Spinal cord (tissue), 10 donors: ENCODE measurements around the gene LSAMP. TPM values are rescaled to one million over a fixed set of nuclear protein-coding genes. Genes with fewer than 3 reads are reported as not detected.

Source experiments
- DNase-seq, 6 donors: peaks; one replicate each; pipeline versions ENCODE4 v3.0.0 to v3.0.0-alpha.2; 2013 to 2015; ENCODE audit warnings: low spot score in 6 of 6, low read depth in 4 of 6
- H3K27ac ChIP-seq: one replicate; pipeline ENCODE4 v1.5.1; 2013; ENCODE audit warnings: low read depth, low read length, control low read depth
- H3K27me3 ChIP-seq: one replicate; pipeline ENCODE4 v1.6.1; 2013; ENCODE audit warnings: low read length; ENCODE audit not compliant: control insufficient read depth, insufficient read depth
- H3K36me3 ChIP-seq: one replicate; pipeline ENCODE4 v1.6.1; 2013; ENCODE audit warnings: low read length; ENCODE audit not compliant: control insufficient read depth, insufficient read depth
- H3K4me1 ChIP-seq: one replicate; pipeline ENCODE4 v1.6.1; 2013; ENCODE audit warnings: low read length; ENCODE audit not compliant: control insufficient read depth, insufficient read depth
- H3K4me3 ChIP-seq: one replicate; pipeline ENCODE4 v1.5.1; 2013; ENCODE audit warnings: low read depth, low read length, control low read depth
- H3K9me3 ChIP-seq: one replicate; pipeline ENCODE4 v1.6.1; 2013; ENCODE audit warnings: low read length; ENCODE audit not compliant: control insufficient read depth, insufficient read depth
- WGBS: methylation state at CpG from one replicate; pipeline ENCODE4 v1.1.5; 2013; ENCODE audit warnings: missing lambda C conversion rate; ENCODE audit not compliant: insufficient coverage; 5-methylcytosine and 5-hydroxymethylcytosine counted together
- polyA plus RNA-seq, 2 donors: library from polyadenylated mRNA; unstranded; fragments of 120-200 nt; gene quantifications; one replicate each; pipeline ENCODE4 v1.2.1, GENCODE V29; 2013; ENCODE audit not compliant: insufficient read length in 2 of 2
- total RNA-seq, 2 donors: library from RNA; depleted of rRNA in 1 of 2; stranded (reverse); fragments of 120-200 nt in 1 of 2; fragments of >200 nt in 1 of 2; gene quantifications; one replicate each; pipeline versions ENCODE4 v1.2.3 to v1.2.4, GENCODE V29; 2013 to 2014
- donor health status: healthy.

The LSAMP gene
- total and polyA plus RNA-seq, 4 donors, result 69.4 to 174 (median 108) TPM

GRCh38 chr3:115903843-115904242, 541.4 kb downstream of the LSAMP start:
- Histone ChIP-seq H3K27ac (no peak overlapping the region), H3K4me3 (no peak overlapping the region), H3K9me3 (no peaks in the 10 kb centered on the region), H3K4me1 (no peaks in the 10 kb centered on the region), H3K27me3 (no peaks in the 10 kb centered on the region), H3K36me3 (no peaks in the 10 kb centered on the region)
- DNase-seq, result no peak
- no CpG with 5 or more reads among the region's 2 CpGs for WGBS

GRCh38 chr3:115901008-115901407, 544.3 kb downstream of the LSAMP start:
- no peak for DNase-seq
- no peaks in the 10 kb centered on the region for H3K27me3 ChIP-seq
- no peaks in the 10 kb centered on the region for H3K36me3 ChIP-seq
- no peak overlapping the region for H3K27ac ChIP-seq
- no peak overlapping the region for H3K4me3 ChIP-seq
- no peaks in the 10 kb centered on the region for H3K9me3 ChIP-seq
- peaks cover 3% of the 10 kb centered on the region for H3K4me1 ChIP-seq

- Histone ChIP-seq H3K27me3 (no peaks in the 10 kb centered on the region), H3K36me3 (no peaks in the 10 kb centered on the region), H3K4me3 (no peak overlapping the region), H3K9me3 (no peaks in the 10 kb centered on the region), H3K4me1 (peaks cover 3% of the 10 kb centered on the region), H3K27ac (no peak overlapping the region)
- DNase-seq, result no peak
- WGBS, result no CpG with 5 or more reads among the region's 3 CpGs
These were observed 545.8 kb downstream of the LSAMP start for GRCh38 chr3:115899535-115899934.

GRCh38 chr3:115898656-115899410, 546.5 kb downstream of the LSAMP start:
- peaks cover 3% of the 10 kb centered on the region for H3K4me1 ChIP-seq
- no peaks in the 10 kb centered on the region for H3K9me3 ChIP-seq
- DNase-seq, result peak in 2 of 6 donors; percentile 48 to 81
- no peak overlapping the region for H3K4me3 ChIP-seq
- no peaks in the 10 kb centered on the region for H3K36me3 ChIP-seq
- WGBS, result no CpG with 5 or more reads among the region's 3 CpGs
- H3K27ac ChIP-seq, result no peak overlapping the region
- H3K27me3 ChIP-seq, result no peaks in the 10 kb centered on the region

GRCh38 chr3:115891006-115891636, 554.2 kb downstream of the LSAMP start:
- Histone ChIP-seq H3K9me3 (no peaks in the 10 kb centered on the region), H3K4me3 (no peak overlapping the region), H3K36me3 (no peaks in the 10 kb centered on the region), H3K4me1 (no peaks in the 10 kb centered on the region), H3K27ac (no peak overlapping the region), H3K27me3 (no peaks in the 10 kb centered on the region)
- no CpG with 5 or more reads among the region's 2 CpGs for WGBS
- DNase-seq, result no peak

- no peak overlapping the region for H3K27ac ChIP-seq
- no peak for DNase-seq
- no peak overlapping the region for H3K4me3 ChIP-seq
- no peaks in the 10 kb centered on the region for H3K36me3 ChIP-seq
- no peaks in the 10 kb centered on the region for H3K27me3 ChIP-seq
- H3K9me3 ChIP-seq, result no peaks in the 10 kb centered on the region
- no CpG with 5 or more reads among the region's 2 CpGs for WGBS
- H3K4me1 ChIP-seq, result no peaks in the 10 kb centered on the region
These were observed 554.7 kb downstream of the LSAMP start for GRCh38 chr3:115890579-115890978.

- Histone ChIP-seq H3K27me3 (no peaks in the 10 kb centered on the region), H3K27ac (no peak overlapping the region), H3K36me3 (no peaks in the 10 kb centered on the region), H3K4me3 (no peak overlapping the region), H3K4me1 (no peaks in the 10 kb centered on the region), H3K9me3 (no peaks in the 10 kb centered on the region)
- no peak for DNase-seq
- 93% methylated on average over 2 of the region's 2 CpGs for WGBS
These were observed 559.7 kb downstream of the LSAMP start for GRCh38 chr3:115885621-115886020.

- no CpG with 5 or more reads among the region's 1 CpG for WGBS
These were observed 567.7 kb downstream of the LSAMP start for GRCh38 chr3:115877615-115877899.

GRCh38 chr3:115876876-115877614, 568.2 kb downstream of the LSAMP start:
- Histone ChIP-seq H3K4me1 (no peaks in the 10 kb centered on the region), H3K27ac (no peak overlapping the region), H3K9me3 (no peaks in the 10 kb centered on the region), H3K36me3 (no peaks in the 10 kb centered on the region), H3K27me3 (no peaks in the 10 kb centered on the region), H3K4me3 (no peak overlapping the region)
- peak in 2 of 6 donors; percentile 37 to 80 for DNase-seq
- WGBS, result 52% methylated on average over 3 of the region's 8 CpGs

More at GRCh38 chr3:115877615-115877899, 567.7 kb downstream of the LSAMP start:
- no peak for DNase-seq
- Histone ChIP-seq H3K27me3 (no peaks in the 10 kb centered on the region), H3K36me3 (no peaks in the 10 kb centered on the region), H3K4me3 (no peak overlapping the region), H3K27ac (no peak overlapping the region), H3K9me3 (no peaks in the 10 kb centered on the region), H3K4me1 (no peaks in the 10 kb centered on the region)
